ENCODE data around the gene MAPK1IP1L. TPM values are rescaled to one million over a fixed set of nuclear protein-coding genes. Genes with fewer than 3 reads are reported as not detected.

The MAPK1IP1L gene
- total and polyA plus RNA-seq, 2 of the 13 experiments (the other 11 are each of a cell fraction or from before 2014, with no cell fraction given) = 27.8 to 68.4 TPM

GRCh38 chr14:55103005-55103640 is 51.7 kb downstream of the MAPK1IP1L start (continued):
- TF ChIP-seq ZNF124 (CRISPR knock-in tag; IDR thresholded peaks at IDR 0.05) = peak; percentile 56; the same call in 1 of the 2 replicates
- TF ChIP-seq SMYD3 (CRISPR knock-in tag; IDR thresholded peaks at IDR 0.05) = no peak
- TF ChIP-seq NFKBIZ (CRISPR knock-in tag; IDR thresholded peaks at IDR 0.05) = no peak
- TF ChIP-seq SIX1 (CRISPR knock-in tag; IDR thresholded peaks at IDR 0.05; ENCODE audit: borderline replicate concordance) = no peak
- TF ChIP-seq ATAD3A (CRISPR knock-in tag; IDR thresholded peaks at IDR 0.05) = no peak
- no peak for TF ChIP-seq ZNF619 (CRISPR knock-in tag; IDR thresholded peaks at IDR 0.05)
- 0 out of 2 replicates have a peak, but pooled peaks have one; percentile 47 for TF ChIP-seq KLF12 (CRISPR knock-in tag; IDR thresholded peaks at IDR 0.05; ENCODE audit: borderline replicate concordance)
- TF ChIP-seq, protein P1, sequence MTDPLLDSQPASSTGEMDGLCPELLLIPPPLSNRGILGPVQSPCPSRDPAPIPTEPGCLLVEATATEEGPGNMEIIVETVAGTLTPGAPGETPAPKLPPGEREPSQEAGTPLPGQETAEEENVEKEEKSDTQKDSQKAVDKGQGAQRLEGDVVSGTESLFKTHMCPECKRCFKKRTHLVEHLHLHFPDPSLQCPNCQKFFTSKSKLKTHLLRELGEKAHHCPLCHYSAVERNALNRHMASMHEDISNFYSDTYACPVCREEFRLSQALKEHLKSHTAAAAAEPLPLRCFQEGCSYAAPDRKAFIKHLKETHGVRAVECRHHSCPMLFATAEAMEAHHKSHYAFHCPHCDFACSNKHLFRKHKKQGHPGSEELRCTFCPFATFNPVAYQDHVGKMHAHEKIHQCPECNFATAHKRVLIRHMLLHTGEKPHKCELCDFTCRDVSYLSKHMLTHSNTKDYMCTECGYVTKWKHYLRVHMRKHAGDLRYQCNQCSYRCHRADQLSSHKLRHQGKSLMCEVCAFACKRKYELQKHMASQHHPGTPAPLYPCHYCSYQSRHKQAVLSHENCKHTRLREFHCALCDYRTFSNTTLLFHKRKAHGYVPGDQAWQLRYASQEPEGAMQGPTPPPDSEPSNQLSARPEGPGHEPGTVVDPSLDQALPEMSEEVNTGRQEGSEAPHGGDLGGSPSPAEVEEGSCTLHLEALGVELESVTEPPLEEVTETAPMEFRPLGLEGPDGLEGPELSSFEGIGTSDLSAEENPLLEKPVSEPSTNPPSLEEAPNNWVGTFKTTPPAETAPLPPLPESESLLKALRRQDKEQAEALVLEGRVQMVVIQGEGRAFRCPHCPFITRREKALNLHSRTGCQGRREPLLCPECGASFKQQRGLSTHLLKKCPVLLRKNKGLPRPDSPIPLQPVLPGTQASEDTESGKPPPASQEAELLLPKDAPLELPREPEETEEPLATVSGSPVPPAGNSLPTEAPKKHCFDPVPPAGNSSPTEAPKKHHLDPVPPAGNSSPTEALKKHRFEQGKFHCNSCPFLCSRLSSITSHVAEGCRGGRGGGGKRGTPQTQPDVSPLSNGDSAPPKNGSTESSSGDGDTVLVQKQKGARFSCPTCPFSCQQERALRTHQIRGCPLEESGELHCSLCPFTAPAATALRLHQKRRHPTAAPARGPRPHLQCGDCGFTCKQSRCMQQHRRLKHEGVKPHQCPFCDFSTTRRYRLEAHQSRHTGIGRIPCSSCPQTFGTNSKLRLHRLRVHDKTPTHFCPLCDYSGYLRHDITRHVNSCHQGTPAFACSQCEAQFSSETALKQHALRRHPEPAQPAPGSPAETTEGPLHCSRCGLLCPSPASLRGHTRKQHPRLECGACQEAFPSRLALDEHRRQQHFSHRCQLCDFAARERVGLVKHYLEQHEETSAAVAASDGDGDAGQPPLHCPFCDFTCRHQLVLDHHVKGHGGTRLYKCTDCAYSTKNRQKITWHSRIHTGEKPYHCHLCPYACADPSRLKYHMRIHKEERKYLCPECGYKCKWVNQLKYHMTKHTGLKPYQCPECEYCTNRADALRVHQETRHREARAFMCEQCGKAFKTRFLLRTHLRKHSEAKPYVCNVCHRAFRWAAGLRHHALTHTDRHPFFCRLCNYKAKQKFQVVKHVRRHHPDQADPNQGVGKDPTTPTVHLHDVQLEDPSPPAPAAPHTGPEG (CRISPR knock-in tag; IDR thresholded peaks at IDR 0.05) = peak; percentile 42; the same call in 1 of the 2 replicates
- 0 out of 4 replicates have a peak, but pooled peaks of 1 of the 2 experiments have one; percentile 23 for TF ChIP-seq MAFK (conservative IDR thresholded peaks at IDR 0.05 in 1 of 2, IDR thresholded peaks at IDR 0.05 in 1 of 2; ENCODE audit: low read length in 2 of 2)
- TF ChIP-seq ZSCAN20 (CRISPR knock-in tag; IDR thresholded peaks at IDR 0.05; ENCODE audit: borderline replicate concordance) = no peak
- no peak for TF ChIP-seq ZFP62 (CRISPR knock-in tag; IDR thresholded peaks at IDR 0.05)
- TF ChIP-seq SP4 (CRISPR knock-in tag; IDR thresholded peaks at IDR 0.05) = peak; percentile 48; the same call in 1 of the 2 replicates
- peak; percentile 70; the same call in 1 of the 2 replicates for TF ChIP-seq IRF2 (CRISPR knock-in tag; IDR thresholded peaks at IDR 0.05)
- no peak for TF ChIP-seq ZNF850 (CRISPR knock-in tag; conservative IDR thresholded peaks at IDR 0.05)
- TF ChIP-seq, protein P2, sequence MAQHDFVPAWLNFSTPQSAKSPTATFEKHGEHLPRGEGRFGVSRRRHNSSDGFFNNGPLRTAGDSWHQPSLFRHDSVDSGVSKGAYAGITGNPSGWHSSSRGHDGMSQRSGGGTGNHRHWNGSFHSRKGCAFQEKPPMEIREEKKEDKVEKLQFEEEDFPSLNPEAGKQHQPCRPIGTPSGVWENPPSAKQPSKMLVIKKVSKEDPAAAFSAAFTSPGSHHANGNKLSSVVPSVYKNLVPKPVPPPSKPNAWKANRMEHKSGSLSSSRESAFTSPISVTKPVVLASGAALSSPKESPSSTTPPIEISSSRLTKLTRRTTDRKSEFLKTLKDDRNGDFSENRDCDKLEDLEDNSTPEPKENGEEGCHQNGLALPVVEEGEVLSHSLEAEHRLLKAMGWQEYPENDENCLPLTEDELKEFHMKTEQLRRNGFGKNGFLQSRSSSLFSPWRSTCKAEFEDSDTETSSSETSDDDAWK (CRISPR knock-in tag; IDR thresholded peaks at IDR 0.05) = no peak
- peak; percentile 16; the same call in 1 of the 2 replicates for TF ChIP-seq TCF7 (IDR thresholded peaks at IDR 0.05; ENCODE audit: low read depth)
- TF ChIP-seq SP5 (CRISPR knock-in tag; IDR thresholded peaks at IDR 0.05; ENCODE audit: borderline replicate concordance, low read depth) = peak; percentile 94
- TF ChIP-seq ZNF607 (CRISPR knock-in tag; IDR thresholded peaks at IDR 0.05; ENCODE audit: borderline replicate concordance) = no peak
- TF ChIP-seq ZBTB21 (CRISPR knock-in tag; IDR thresholded peaks at IDR 0.05) = peak; percentile 17; the same call in 1 of the 2 replicates
- no peak for TF ChIP-seq ZNF496 (CRISPR knock-in tag; IDR thresholded peaks at IDR 0.05; ENCODE audit: insufficient replicate concordance)
- TF ChIP-seq TERF1 (CRISPR knock-in tag; IDR thresholded peaks at IDR 0.05) = no peak
- TF ChIP-seq GTF3A (CRISPR knock-in tag; conservative IDR thresholded peaks at IDR 0.05) = no peak
- TF ChIP-seq, protein P3, sequence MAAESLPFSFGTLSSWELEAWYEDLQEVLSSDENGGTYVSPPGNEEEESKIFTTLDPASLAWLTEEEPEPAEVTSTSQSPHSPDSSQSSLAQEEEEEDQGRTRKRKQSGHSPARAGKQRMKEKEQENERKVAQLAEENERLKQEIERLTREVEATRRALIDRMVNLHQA (CRISPR knock-in tag; IDR thresholded peaks at IDR 0.05) = no peak

All from HepG2 (cell line).